Motor neuron (in vitro differentiated cells): ENCODE measurements around the gene CX3CR1. TPM values are rescaled to one million over a fixed set of nuclear protein-coding genes. Genes with fewer than 3 reads are reported as not detected.

ENCODE experiments used
- ATAC-seq, 8 experiments: fragments of 200-7000 bp; cut with Tn5 transposase; replicated peaks in 6 of 8; 2 replicates each; pipeline ENCODE4 v1.8.0; 2021; ENCODE audit warnings: mild to moderate bottlenecking in 8 of 8, moderate library complexity in 8 of 8
- H3K27ac ChIP-seq, 2 donors: fragments of 250-450 bp; sonication (Bioruptor Pico); 2 replicates each; pipeline ENCODE4 v1.9.0; 2021; ENCODE audit warnings: antibody characterized with exemption in 2 of 2, mild to moderate bottlenecking in 2 of 2, moderate library complexity in 1 of 2
- H3K4me1 ChIP-seq, 2 donors: fragments of 250-450 bp; sonication (Bioruptor Pico); replicated peaks in 1 of 2; 2 replicates each; pipeline ENCODE4 v1.6.1; 2021; ENCODE audit warnings: antibody characterized with exemption in 2 of 2, mild to moderate bottlenecking in 2 of 2, moderate library complexity in 1 of 2
- H3K4me3 ChIP-seq, 5 donors: fragments of 250-450 bp; sonication (Bioruptor Pico); 2 replicates each; pipeline ENCODE4 v1.9.0; 2021; ENCODE audit warnings: antibody characterized with exemption in 5 of 5, mild to moderate bottlenecking in 5 of 5, moderate library complexity in 4 of 5
- WGBS, 10 experiments: fragments of 450-650 bp; shearing (Covaris generic); methylation state at CpG; one replicate each; pipeline ENCODE4 v1.0.0; 2022; 5-methylcytosine and 5-hydroxymethylcytosine counted together
- in situ Hi-C, 9 experiments: fragments of 400-800 bp; cut with MboI; loops; one replicate each; pipeline ENCODE4 v1.15.0; 2021; ENCODE audit warnings: low sequenced_read_pairs in 9 of 9, low pct_unique_long_range_greater_than_20kb in 2 of 9; ENCODE audit not compliant: unreplicated experiment in 9 of 9
- total RNA-seq, 8 experiments: library from RNA; unstranded; fragments of 300-600 nt; gene quantifications; 2 replicates each; pipeline versions ENCODE4 v1.2.3 to v1.2.4, GENCODE V29; 2022

CX3CR1 gene
- total RNA-seq, 8 experiments from 2014 or later = 0.08 to 0.40 (median 0.19) TPM; not detected in 2

DNA sequence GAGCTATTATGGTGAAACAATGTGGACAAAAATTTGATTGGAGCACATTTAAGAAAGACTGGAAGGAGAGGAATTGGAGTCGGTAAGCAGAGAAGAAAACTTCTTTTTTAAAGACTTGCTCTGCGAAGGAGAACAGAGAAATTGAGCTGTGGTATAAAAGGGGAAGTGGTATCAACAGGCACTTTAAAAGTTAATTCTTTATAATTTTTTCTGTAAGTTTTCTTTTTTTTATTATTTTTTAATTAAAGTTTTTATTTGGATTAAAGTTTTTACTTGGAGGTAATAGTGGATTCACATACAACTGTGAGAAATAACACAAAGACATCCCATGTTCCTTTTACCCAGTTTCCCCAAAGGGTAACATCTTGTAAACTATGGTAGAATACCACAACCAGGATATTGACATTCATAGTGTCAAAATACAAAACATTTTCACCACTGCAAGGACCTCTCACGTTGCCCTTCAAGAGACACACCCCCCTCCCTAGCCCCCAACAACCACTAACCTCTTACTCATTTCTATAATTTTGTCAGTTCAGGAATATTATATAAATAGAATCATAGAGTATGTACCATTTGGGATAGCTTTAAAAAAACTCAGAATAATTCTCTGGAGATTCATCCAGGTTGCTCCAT, 53.6 kb downstream of the CX3CR1 start:
- ATAC-seq = no peak
- in situ Hi-C loops = no loop called here

GRCh38 chr3:39224288-39224687, 55.5 kb downstream of the CX3CR1 start:
- in situ Hi-C loops = no loop called here

More for the DNA sequence above, 53.6 kb downstream of the CX3CR1 start:
- 10 to 89% (median 59%) methylated on average over 2 to 3 of the region's 3 CpGs for WGBS, 10 experiments
- Histone ChIP-seq H3K27ac (no peak overlapping the region), H3K4me1 (no peaks in the 10 kb centered on the region), H3K4me3 (no peak overlapping the region)

GRCh38 chr3:39222939-39223338, 56.9 kb downstream of the CX3CR1 start:
- in situ Hi-C loops = no loop called here
- no peak overlapping the region for H3K4me3 ChIP-seq
- WGBS, 10 experiments = 25 to 100% (median 75%) methylated on average over 1 to 2 of the region's 2 CpGs; no CpG with 5 or more reads in 4 of the 10 experiments
- no peaks in the 10 kb centered on the region for H3K4me1 ChIP-seq
- no peak overlapping the region for H3K27ac ChIP-seq
- ATAC-seq = no peak

More at GRCh38 chr3:39224288-39224687, 55.5 kb downstream of the CX3CR1 start:
- Histone ChIP-seq H3K27ac (no peak overlapping the region), H3K4me1 (no peaks in the 10 kb centered on the region), H3K4me3 (no peak overlapping the region)
- 17 to 75% (median 40%) methylated on average over 1 to 2 of the region's 2 CpGs; no CpG with 5 or more reads in 1 of the 10 experiments for WGBS, 10 experiments
- ATAC-seq = no peak

- WGBS, 10 experiments = 40 to 100% (median 51%) methylated on average over 1 of the region's 1 CpG; no CpG with 5 or more reads in 4 of the 10 experiments
- Histone ChIP-seq H3K27ac (no peak overlapping the region), H3K4me1 (no peaks in the 10 kb centered on the region), H3K4me3 (no peak overlapping the region)
- ATAC-seq = no peak
- in situ Hi-C loops = no loop called here
These were observed 57.4 kb downstream of the CX3CR1 start for GRCh38 chr3:39222462-39222861.

- no peak for ATAC-seq
- no peak overlapping the region for H3K27ac ChIP-seq
- H3K4me1 ChIP-seq = no peaks in the 10 kb centered on the region
- no peak overlapping the region for H3K4me3 ChIP-seq
- in situ Hi-C loops = no loop called here
These were observed 58.7 kb downstream of the CX3CR1 start for GRCh38 chr3:39221141-39221530.

DNA sequence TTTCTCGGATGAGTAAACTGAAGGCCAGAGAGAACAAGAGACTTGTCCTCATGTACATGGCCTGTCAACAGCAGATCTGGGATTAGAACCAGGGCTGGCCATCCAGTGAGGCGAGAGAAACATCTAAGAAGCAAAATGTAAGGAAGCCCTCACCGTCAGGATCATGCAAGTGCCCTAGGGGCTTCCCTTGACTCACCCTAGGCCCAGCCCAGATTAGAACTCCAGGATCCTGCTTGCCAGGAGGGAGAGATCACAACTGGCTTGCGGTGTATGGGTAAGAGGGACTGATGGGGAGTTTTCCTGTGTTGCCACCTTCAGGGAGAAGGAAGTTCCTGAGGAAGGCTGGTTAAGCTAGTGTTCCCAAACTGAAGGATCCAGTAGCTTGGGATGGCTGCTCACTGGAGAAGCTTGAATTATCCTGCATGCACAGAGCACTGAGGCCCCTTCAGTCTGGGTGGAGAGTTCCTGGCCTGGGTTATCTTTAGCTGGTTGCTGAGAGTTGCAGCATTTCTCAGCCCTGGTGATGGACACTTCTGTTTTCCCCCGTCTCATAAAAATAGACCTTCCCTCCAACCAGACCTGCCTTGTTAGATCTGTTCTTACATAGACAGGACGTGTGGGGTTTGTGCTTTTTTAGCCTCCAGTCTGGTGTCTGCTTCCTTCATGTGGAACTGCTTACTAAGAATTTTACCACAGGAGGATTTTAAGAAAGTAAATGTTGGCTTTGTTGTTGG, 59.3 kb downstream of the CX3CR1 start:
- in situ Hi-C loops = no loop called here
- peak in 2 of 8 experiments; percentile 66 to 71 for ATAC-seq
- no peak overlapping the region for H3K4me3 ChIP-seq
- no peak overlapping the region for H3K27ac ChIP-seq
- no peaks in the 10 kb centered on the region for H3K4me1 ChIP-seq
- 0 to 70% (median 38%) methylated on average over 1 to 5 of the region's 6 CpGs; no CpG with 5 or more reads in 2 of the 10 experiments for WGBS, 10 experiments

GRCh38 chr3:39219702-39220101, 60.1 kb downstream of the CX3CR1 start:
- H3K4me3 ChIP-seq = no peak overlapping the region
- no peaks in the 10 kb centered on the region for H3K4me1 ChIP-seq
- WGBS, 10 experiments = 0 to 100% (median 67%) methylated on average over 1 to 2 of the region's 3 CpGs; no CpG with 5 or more reads in 2 of the 10 experiments
- no peak overlapping the region for H3K27ac ChIP-seq
- ATAC-seq = no peak
- in situ Hi-C loops = no loop called here

DNA sequence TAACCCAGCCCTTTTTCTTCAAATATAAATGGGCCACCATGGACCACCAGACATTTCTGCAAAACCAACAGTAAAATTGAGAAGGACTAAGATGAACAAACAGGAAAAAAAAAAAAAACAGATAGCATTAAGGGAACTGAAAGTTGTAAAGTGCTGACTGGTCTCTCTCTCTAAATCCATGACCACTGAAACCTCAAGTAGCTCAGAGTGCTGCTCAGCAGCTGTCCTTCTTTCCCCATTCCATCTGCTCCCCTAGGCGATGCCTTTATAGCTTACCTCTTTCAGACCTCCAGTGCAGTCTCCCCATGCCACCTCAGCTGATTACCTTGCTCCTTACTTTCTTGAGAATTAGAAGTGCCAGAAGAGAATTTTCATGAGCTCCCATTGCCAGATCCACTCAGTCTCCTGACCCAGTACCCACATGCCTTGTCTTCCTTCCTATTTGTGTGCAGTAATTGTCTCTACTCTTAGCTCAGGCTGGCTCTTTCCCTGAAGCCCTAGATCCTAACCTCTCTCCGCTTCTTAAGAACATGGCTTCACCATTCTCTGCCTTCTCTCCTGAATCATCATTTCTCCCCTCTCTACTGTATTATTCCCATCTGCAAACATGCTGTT, 63.6 kb downstream of the CX3CR1 start:
- 0 to 100% (median 93%) methylated on average over 1 to 2 of the region's 2 CpGs; no CpG with 5 or more reads in 3 of the 10 experiments for WGBS, 10 experiments
- in situ Hi-C loops = no loop called here
- ATAC-seq = no peak

GRCh38 chr3:39213613-39214012, 66.2 kb downstream of the CX3CR1 start:
- Histone ChIP-seq H3K27ac (no peak overlapping the region), H3K4me3 (no peak overlapping the region), H3K4me1 (no peaks in the 10 kb centered on the region)
- in situ Hi-C loops = no loop called here
- WGBS, 10 experiments = 60 to 83% (median 80%) methylated on average over 1 to 2 of the region's 2 CpGs; no CpG with 5 or more reads in 3 of the 10 experiments
- no peak for ATAC-seq

More for the DNA sequence above, 63.6 kb downstream of the CX3CR1 start:
- Histone ChIP-seq H3K4me1 (no peaks in the 10 kb centered on the region), H3K27ac (no peak overlapping the region), H3K4me3 (no peak overlapping the region)

Other genes starting within 250 kb of the CX3CR1 start
- gene SCN11A, start 228.1 kb downstream of the CX3CR1 start, total RNA-seq = 1 to 10 TPM in 1 of 8 experiments, under 1 TPM in 7; 0.27 to 1.2 (median 0.46) TPM
- 10 to 100 TPM; 35.3 to 66.0 (median 51.9) TPM for gene WDR48, start 228.0 kb downstream of the CX3CR1 start, total RNA-seq
- gene GORASP1, start 172.4 kb downstream of the CX3CR1 start, total RNA-seq = 10 to 100 TPM; 25.9 to 67.3 (median 38.2) TPM
- gene TTC21A, start 172.4 kb downstream of the CX3CR1 start, total RNA-seq = 1 to 10 TPM; 1.6 to 7.7 (median 5.1) TPM
- gene CSRNP1, start 126.4 kb downstream of the CX3CR1 start, total RNA-seq = 10 to 100 TPM in 1 of 8 experiments, 1 to 10 TPM in 7; 1.4 to 31.9 (median 4.0) TPM
- gene XIRP1, start 87.4 kb downstream of the CX3CR1 start, total RNA-seq = under 1 TPM; 0.05 to 0.66 (median 0.15) TPM
- under 1 TPM in 2 of 8 experiments, not detected in 6; 0.27 to 0.35 TPM for gene CCR8, start 49.7 kb upstream of the CX3CR1 start, total RNA-seq
- 10 to 100 TPM; 15.7 to 54.8 (median 25.2) TPM for gene SLC25A38, start 103.3 kb upstream of the CX3CR1 start, total RNA-seq
- gene RPSA, start 126.7 kb upstream of the CX3CR1 start, total RNA-seq = 1,000 to 10,000 TPM in 7 of 8 experiments, 100 to 1,000 TPM in 1; 912 to 1,578 (median 1,429) TPM
- gene MOBP, start 187.6 kb upstream of the CX3CR1 start, total RNA-seq = 1 to 10 TPM in 1 of 8 experiments, under 1 TPM in 6, not detected in 1; 0.05 to 1.2 (median 0.29) TPM